Measurements from ENCODE around the gene NLGN4Y. TPM values are rescaled to one million over a fixed set of nuclear protein-coding genes. Genes with fewer than 3 reads are reported as not detected.

The NLGN4Y gene
- total and polyA plus RNA-seq, 2 of the 4 experiments (the other 2 are of a cell fraction), result not detected

DNA sequence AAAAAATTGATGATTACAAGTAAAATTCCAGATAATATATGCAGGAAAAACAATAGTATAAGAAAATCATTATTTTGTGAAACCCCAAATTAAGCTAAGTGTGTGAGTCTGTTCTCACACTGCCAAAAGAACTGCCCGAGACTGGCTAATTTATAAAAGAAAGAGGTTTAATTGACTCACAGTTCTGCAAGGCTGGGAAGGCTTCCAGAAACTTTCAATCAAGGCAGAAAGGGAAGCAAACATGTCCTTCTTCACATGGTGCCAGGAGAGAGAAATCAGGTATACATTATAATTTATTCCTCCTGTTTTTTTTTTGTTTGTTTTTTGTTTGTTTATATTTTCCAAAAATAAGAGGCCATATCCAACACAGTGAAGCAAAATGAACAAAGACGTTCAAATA is 276.8 kb downstream of the NLGN4Y start:
- H2AK9ac ChIP-seq (replicated peaks; ENCODE audit: low read depth, low read length, poor library complexity), result no peak overlapping the region
- no peak overlapping the region for H4K5ac ChIP-seq (ENCODE audit: low read depth, low read length)
- no peak overlapping the region for H4K8ac ChIP-seq (ENCODE audit: low read depth in 2 of 2, low read length in 2 of 2)
- POLR2A ChIA-PET (ENCODE audit: unreplicated experiment), result no interaction called here
- no peaks in the 10 kb centered on the region for H3K79me1 ChIP-seq (ENCODE audit: low read depth in 1 of 2, low read length in 2 of 2)
- ATAC-seq (ENCODE audit: low read depth) (no peak), DNase-seq (no peak)
- H3K14ac ChIP-seq (replicated peaks; ENCODE audit: low read depth, low read length), result no peak overlapping the region
- no peaks in the 10 kb centered on the region for H3K9me1 ChIP-seq (ENCODE audit: insufficient read depth, low read length)
- intact Hi-C loops (cut with micrococcal nuclease), result no loop called here
- H4K20me1 ChIP-seq (ENCODE audit: insufficient read depth, low read length), result no peaks in the 10 kb centered on the region
- H3K4me2 ChIP-seq (ENCODE audit: low read depth, low read length), result no peak overlapping the region
- H3K9ac ChIP-seq (ENCODE audit: low read depth, low read length), result no peak overlapping the region
- no peak overlapping the region for H2BK120ac ChIP-seq (ENCODE audit: low read depth, low read length)
- no peaks in the 10 kb centered on the region for H3K9me3 ChIP-seq (ENCODE audit: control insufficient read depth, insufficient read depth, low read length)
- in situ Hi-C loops (cut with MboI; ENCODE audit: low sequenced_read_pairs), result no loop called here
- CTCF ChIA-PET, result no interaction called here
- H3K27ac ChIP-seq (ENCODE audit: insufficient read depth, low read length), result no peak overlapping the region
- no peak overlapping the region for H3K23ac ChIP-seq (ENCODE audit: low read depth, low read length)
- H3K36me3 ChIP-seq (ENCODE audit: control insufficient read depth, insufficient read depth, low read length), result no peaks in the 10 kb centered on the region
- no peak overlapping the region for H2AFZ ChIP-seq (replicated peaks; ENCODE audit: low read length, poor library complexity)
- H2AK5ac ChIP-seq (ENCODE audit: low read depth, low read length), result no peak overlapping the region
- H2BK15ac ChIP-seq (ENCODE audit: low read depth, low read length), result no peak overlapping the region
- no peak overlapping the region for H2BK5ac ChIP-seq (ENCODE audit: low read depth, low read length, poor library complexity, severe bottlenecking)
- no TSS peak for BruUV-seq (replicated peaks)
- no peak overlapping the region for H3K4ac ChIP-seq (ENCODE audit: low read depth, low read length)
- H3K27me3 ChIP-seq (ENCODE audit: control insufficient read depth, insufficient read depth, low read length), result no peaks in the 10 kb centered on the region
- H4K91ac ChIP-seq (ENCODE audit: insufficient read depth, low read depth, low read length), result no peak overlapping the region
- TF ChIP-seq RCOR1 (IDR thresholded peaks at IDR 0.05; ENCODE audit: insufficient replicate concordance, low read length) (no peak), RFX5 (IDR thresholded peaks at IDR 0.05; ENCODE audit: low read depth, low read length) (no peak), RAD21 (IDR thresholded peaks at IDR 0.05; ENCODE audit: low read length) (no peak), CHD1 (IDR thresholded peaks at IDR 0.05; ENCODE audit: low read depth, low read length) (no peak), BHLHE40 (IDR thresholded peaks at IDR 0.05; ENCODE audit: low read depth, low read length) (no peak), FOS (IDR thresholded peaks at IDR 0.05; ENCODE audit: low read depth, low read length) (no peak), MXI1 (IDR thresholded peaks at IDR 0.05; ENCODE audit: borderline replicate concordance, low read depth, low read length) (no peak), CEBPB (IDR thresholded peaks at IDR 0.05; ENCODE audit: low read depth, low read length) (no peak), SMC3 (IDR thresholded peaks at IDR 0.05; ENCODE audit: low read depth, low read length) (no peak), MAFK (IDR thresholded peaks at IDR 0.05; ENCODE audit: low read depth, low read length) (no peak), POLR2A (IDR thresholded peaks at IDR 0.05; ENCODE audit: low read depth, low read length) (no peak), NFE2L2 (IDR thresholded peaks at IDR 0.05; ENCODE audit: low read depth, low read length) (no peak), CTCF (conservative IDR thresholded peaks at IDR 0.05; ENCODE audit: low read depth, low read length) (no peak), MAZ (IDR thresholded peaks at IDR 0.05; ENCODE audit: borderline replicate concordance, low read depth, low read length) (no peak)
- TF ChIP-seq, protein P1, sequence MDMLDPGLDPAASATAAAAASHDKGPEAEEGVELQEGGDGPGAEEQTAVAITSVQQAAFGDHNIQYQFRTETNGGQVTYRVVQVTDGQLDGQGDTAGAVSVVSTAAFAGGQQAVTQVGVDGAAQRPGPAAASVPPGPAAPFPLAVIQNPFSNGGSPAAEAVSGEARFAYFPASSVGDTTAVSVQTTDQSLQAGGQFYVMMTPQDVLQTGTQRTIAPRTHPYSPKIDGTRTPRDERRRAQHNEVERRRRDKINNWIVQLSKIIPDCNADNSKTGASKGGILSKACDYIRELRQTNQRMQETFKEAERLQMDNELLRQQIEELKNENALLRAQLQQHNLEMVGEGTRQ (IDR thresholded peaks at IDR 0.05; ENCODE audit: low read depth, low read length), result no peak
- TF ChIP-seq, protein P2, sequence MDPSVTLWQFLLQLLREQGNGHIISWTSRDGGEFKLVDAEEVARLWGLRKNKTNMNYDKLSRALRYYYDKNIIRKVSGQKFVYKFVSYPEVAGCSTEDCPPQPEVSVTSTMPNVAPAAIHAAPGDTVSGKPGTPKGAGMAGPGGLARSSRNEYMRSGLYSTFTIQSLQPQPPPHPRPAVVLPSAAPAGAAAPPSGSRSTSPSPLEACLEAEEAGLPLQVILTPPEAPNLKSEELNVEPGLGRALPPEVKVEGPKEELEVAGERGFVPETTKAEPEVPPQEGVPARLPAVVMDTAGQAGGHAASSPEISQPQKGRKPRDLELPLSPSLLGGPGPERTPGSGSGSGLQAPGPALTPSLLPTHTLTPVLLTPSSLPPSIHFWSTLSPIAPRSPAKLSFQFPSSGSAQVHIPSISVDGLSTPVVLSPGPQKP (IDR thresholded peaks at IDR 0.05; ENCODE audit: borderline replicate concordance, low read depth, low read length), result no peak
- H3K4me1 ChIP-seq (ENCODE audit: control insufficient read depth, insufficient read depth, low read length), result no peaks in the 10 kb centered on the region
- H3K4me3 ChIP-seq (ENCODE audit: insufficient read depth, low read depth, low read length), result no peak overlapping the region
- no CpG with 5 or more reads among the region's 2 CpGs for whole genome bisulfite sequencing, 2 experiments (ENCODE audit: extremely low coverage in 2 of 2, insufficient read length in 1 of 2)
- H3K18ac ChIP-seq (ENCODE audit: low read depth, low read length), result no peak overlapping the region
- dilution Hi-C loops (cut with HindIII; ENCODE audit: low sequenced_read_pairs, unreplicated experiment), result no loop called here
- H3K56ac ChIP-seq (ENCODE audit: extremely low read depth, insufficient read depth, low read length), result no peak overlapping the region
- H2BK20ac ChIP-seq (ENCODE audit: low read depth, low read length), result no peak overlapping the region

All from IMR-90 (cell line).